ENCODE results near the gene ADAP1. TPM values are rescaled to one million over a fixed set of nuclear protein-coding genes. Genes with fewer than 3 reads are reported as not detected.
A peak's percentile ranks its signal among the peaks of the same experiment; 100 is the strongest.
"Not testable (repeated sequence)": the region's sequence is repeated elsewhere in the genome, so short reads cannot be mapped to it uniquely, and the experiment has no call there.

Gene ADAP1
- total RNA-seq, 4 donors from 2014 or later, result 84.9 to 360 (median 169) TPM

DNA sequence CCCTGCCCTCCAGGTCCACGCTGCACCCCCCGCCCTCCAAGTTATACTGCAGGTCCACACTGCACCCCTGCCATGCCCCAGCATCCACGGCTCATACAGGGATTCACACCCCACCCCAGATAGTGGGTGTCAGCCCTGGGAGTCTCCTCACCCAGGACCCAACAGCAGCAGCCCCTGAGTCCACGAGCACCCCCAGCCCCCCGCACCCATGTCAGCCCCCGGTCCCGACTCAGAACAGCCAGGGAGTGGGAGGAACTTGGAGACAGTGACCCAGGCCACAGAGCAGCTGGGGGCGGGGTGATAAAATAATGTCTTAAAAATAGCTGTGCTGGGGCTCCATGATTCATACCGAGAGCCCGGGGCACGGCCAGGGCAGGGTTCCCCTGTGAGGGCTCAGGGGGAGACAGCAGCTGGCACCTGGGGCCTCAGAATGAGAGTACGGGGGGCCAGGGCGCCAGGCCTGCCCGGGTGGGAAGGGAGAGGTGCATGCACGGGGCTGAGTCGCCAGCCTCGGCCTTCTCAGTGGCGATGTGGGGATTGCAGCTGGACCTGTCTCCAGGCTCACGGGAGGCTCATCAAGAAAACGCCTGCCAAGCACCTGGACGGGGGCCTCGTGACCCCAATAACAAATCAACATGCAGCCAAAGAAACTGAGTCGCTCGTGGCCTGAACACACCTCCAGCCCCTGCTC lies 29.8 kb downstream of the ADAP1 start:
- H3K4me1 ChIP-seq, result peaks cover 44 to 87% (median 73%) of the 10 kb centered on the region in 4 donors
- DNase-seq, result peak; percentile 38
- no peaks in the 10 kb centered on the region for H3K36me3 ChIP-seq
- H3K9me3 ChIP-seq, result no peaks in the 10 kb centered on the region
- H3K27me3 ChIP-seq, result no peaks in the 10 kb centered on the region
- 36% methylated on average over 19 of the region's 24 CpGs; no CpG with 5 or more reads in 1 of the 2 donors for WGBS, 2 donors (ENCODE audit: low coverage in 1 of 2)
- peak; percentile 18 for TF ChIP-seq POLR2A (IDR thresholded peaks at IDR 0.05)
- peak in 1 of 3 donors; percentile 16 for TF ChIP-seq POLR2AphosphoS5 (IDR thresholded peaks at IDR 0.05)
- no peak for TF ChIP-seq EP300 (IDR thresholded peaks at IDR 0.05; ENCODE audit: low read depth)
- TF ChIP-seq, protein P1, sequence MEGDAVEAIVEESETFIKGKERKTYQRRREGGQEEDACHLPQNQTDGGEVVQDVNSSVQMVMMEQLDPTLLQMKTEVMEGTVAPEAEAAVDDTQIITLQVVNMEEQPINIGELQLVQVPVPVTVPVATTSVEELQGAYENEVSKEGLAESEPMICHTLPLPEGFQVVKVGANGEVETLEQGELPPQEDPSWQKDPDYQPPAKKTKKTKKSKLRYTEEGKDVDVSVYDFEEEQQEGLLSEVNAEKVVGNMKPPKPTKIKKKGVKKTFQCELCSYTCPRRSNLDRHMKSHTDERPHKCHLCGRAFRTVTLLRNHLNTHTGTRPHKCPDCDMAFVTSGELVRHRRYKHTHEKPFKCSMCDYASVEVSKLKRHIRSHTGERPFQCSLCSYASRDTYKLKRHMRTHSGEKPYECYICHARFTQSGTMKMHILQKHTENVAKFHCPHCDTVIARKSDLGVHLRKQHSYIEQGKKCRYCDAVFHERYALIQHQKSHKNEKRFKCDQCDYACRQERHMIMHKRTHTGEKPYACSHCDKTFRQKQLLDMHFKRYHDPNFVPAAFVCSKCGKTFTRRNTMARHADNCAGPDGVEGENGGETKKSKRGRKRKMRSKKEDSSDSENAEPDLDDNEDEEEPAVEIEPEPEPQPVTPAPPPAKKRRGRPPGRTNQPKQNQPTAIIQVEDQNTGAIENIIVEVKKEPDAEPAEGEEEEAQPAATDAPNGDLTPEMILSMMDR (IDR thresholded peaks at IDR 0.05), result no peak
- in situ Hi-C loops (cut with MboI; ENCODE audit: low pct_ligation_motif_present in 1 of 4, low pct_unique_long_range_greater_than_20kb in 1 of 4, low sequenced_read_pairs in 3 of 4) (no loop called here), intact Hi-C loops (cut with DNase I; ENCODE audit: low total_unique reads) (loop anchor here (5.0 kb wide), 1 partner anchor 513 kb away; no protein-coding TSS in a partner anchor)
- H3K4me3 ChIP-seq, result no peak overlapping the region
- H3K27ac ChIP-seq, result peak overlapping the region; percentile 89 to 93 (median 90)

DNA sequence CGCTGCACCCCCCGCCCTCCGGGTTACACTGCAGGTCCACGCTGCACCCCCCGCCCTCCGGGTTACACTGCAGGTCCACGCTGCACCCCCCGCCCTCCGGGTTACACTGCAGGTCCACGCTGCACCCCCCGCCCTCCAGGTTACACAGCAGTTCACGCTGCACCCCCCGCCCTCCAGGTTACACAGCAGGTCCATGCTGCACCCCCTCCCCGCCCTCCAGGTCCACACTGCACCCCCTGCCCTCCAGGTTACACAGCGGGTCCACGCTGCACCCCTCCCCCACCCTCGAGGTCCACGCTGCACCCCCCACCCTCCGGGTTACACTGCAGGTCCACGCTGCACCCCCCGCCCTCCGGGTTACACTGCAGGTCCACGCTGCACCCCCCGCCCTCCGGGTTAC lies 30.4 kb downstream of the ADAP1 start:
- H3K36me3 ChIP-seq; H3K9me3 ChIP-seq; in situ Hi-C loops (cut with MboI; ENCODE audit: low pct_ligation_motif_present in 1 of 4, low pct_unique_long_range_greater_than_20kb in 1 of 4, low sequenced_read_pairs in 3 of 4); H3K4me3 ChIP-seq; intact Hi-C loops (cut with DNase I; ENCODE audit: low total_unique reads); H3K27me3 ChIP-seq: not testable (repeated sequence)
- WGBS, 2 donors (ENCODE audit: low coverage in 1 of 2), result 35% methylated on average over 4 of the region's 25 CpGs; no CpG with 5 or more reads in 1 of the 2 donors
- peak; percentile 9 for DNase-seq
- Histone ChIP-seq H3K27ac (peak overlapping the region; percentile 86 to 96 (median 90)), H3K4me1 (peaks cover 44 to 86% (median 73%) of the 10 kb centered on the region in 4 donors)

DNA sequence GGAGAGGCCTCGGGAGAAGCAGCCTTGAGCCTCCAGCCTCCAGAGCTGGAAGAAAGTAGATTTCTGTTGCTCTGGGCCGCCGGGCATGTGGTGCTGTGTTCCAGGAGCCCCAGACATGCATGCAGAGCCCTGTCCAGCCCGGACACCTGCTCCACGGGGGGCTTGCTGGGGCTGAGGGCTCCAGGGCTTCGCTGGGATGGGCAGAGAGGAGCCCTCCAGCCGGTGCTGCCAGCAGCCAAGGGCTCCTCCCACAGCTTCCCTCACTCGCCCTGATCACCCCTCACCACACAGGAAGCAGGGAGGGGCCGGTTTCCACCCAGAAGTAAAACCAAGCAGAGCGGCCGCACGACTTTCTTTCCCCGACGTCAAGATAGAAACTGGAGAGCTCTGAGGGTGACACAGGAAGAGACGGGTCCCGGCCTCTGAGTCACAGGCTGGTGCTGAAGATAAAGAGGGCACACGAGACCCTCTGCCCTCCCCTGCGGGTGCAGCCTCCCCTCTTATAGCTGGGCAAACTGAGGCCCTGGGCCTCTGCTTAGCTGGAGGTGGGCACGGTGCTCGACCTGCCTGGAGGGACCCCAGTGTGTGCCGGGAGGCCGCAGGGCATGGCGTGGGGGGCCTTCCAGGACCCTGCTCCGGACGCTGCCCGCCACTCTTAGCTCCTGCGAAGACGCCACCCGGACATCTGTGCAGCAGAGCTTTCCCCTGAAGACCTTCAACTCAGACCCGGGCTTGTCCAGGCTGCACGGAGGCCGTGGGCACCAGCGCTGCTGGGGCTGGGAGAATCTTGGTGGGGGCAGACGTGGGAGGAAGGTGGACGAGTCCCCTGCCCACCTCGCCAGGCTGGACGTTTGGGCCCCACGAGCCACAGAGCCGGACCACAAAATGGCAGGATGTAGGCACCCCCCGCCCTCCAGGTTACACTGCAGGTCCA lies 31.1 kb downstream of the ADAP1 start:
- peak overlapping the region in 2 of 4 donors; percentile 25 to 35 for H3K4me3 ChIP-seq
- TF ChIP-seq, protein P1 (IDR thresholded peaks at IDR 0.05), result no peak
- peak; percentile 76 for TF ChIP-seq POLR2A (IDR thresholded peaks at IDR 0.05)
- peak; percentile 74 to 84 (median 81) for TF ChIP-seq POLR2AphosphoS5 (IDR thresholded peaks at IDR 0.05)
- no peak for TF ChIP-seq EP300 (IDR thresholded peaks at IDR 0.05; ENCODE audit: low read depth)
- in situ Hi-C loops (cut with MboI; ENCODE audit: low pct_ligation_motif_present in 1 of 4, low pct_unique_long_range_greater_than_20kb in 1 of 4, low sequenced_read_pairs in 3 of 4), result no loop called here

DNA sequence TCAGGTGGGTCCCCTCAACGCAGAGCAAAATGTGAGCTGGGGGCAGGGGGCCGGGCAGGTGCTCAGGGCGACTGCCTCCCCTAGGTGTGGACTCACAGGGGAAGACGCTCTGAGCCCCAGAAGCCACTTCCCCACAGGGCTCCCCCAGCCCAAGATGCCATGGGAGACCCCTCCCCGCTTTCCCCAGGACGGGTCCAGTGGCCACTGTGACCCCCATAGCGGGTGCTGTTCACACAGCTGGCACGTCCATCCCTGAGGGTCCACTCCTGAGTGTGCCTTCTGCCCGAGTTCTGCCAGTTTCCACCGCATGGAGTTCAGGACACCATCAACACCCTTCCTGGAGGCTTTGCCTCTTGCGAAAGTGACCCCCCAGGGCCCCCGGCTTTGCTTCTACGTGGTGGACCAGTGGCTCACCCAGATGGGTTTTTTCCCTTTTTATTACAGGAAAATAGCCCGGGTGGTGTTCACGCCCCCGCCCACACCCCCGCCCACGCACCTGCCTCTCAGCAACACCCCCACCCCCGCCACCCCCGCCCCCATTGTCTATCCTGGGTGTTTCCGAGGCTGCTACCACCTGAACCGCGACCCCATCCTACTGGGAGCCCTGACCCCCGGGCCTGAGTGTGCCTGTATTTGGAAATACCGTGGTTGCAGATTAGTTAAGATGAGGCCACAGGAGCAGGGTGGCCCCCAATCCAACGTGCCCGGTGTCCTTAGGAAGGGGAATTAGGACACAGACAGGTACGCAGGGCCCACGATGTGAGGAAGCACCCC lies 32.0 kb downstream of the ADAP1 start:
- TF ChIP-seq, protein P1 (IDR thresholded peaks at IDR 0.05), result no peak
- WGBS, 2 donors (ENCODE audit: low coverage in 1 of 2), result 40% methylated on average over 17 of the region's 29 CpGs; no CpG with 5 or more reads in 1 of the 2 donors
- peak; percentile 27 for DNase-seq
- Histone ChIP-seq H3K4me1 (peaks cover 44 to 72% (median 69%) of the 10 kb centered on the region in 4 donors), H3K27me3 (no peaks in the 10 kb centered on the region), H3K9me3 (no peaks in the 10 kb centered on the region), H3K4me3 (peak overlapping the region in 2 of 4 donors; percentile 25 to 35), H3K36me3 (no peaks in the 10 kb centered on the region), H3K27ac (peak overlapping the region; percentile 86 to 96 (median 90))
- intact Hi-C loops (cut with DNase I; ENCODE audit: low total_unique reads) (no loop called here), in situ Hi-C loops (cut with MboI; ENCODE audit: low pct_ligation_motif_present in 1 of 4, low pct_unique_long_range_greater_than_20kb in 1 of 4, low sequenced_read_pairs in 3 of 4) (no loop called here)

More for the DNA sequence above, 31.1 kb downstream of the ADAP1 start:
- intact Hi-C loops (cut with DNase I; ENCODE audit: low total_unique reads), result no loop called here
- Histone ChIP-seq H3K9me3 (no peaks in the 10 kb centered on the region), H3K27ac (peak overlapping the region; percentile 86 to 96 (median 90)), H3K4me1 (peaks cover 44 to 81% (median 70%) of the 10 kb centered on the region in 4 donors), H3K27me3 (no peaks in the 10 kb centered on the region), H3K36me3 (no peaks in the 10 kb centered on the region)
- DNase-seq, result peak; percentile 94
- 20 to 26% methylated on average over 4 to 38 of the region's 40 CpGs for WGBS, 2 donors (ENCODE audit: low coverage in 1 of 2)

All from transverse colon (tissue), 4 donors.